ENCODE data around the gene IL5RA. TPM values are rescaled to one million over a fixed set of nuclear protein-coding genes. Genes with fewer than 3 reads are reported as not detected.

IL5RA gene
- total RNA-seq, 1 experiment from 2014 or later: not detected

DNA sequence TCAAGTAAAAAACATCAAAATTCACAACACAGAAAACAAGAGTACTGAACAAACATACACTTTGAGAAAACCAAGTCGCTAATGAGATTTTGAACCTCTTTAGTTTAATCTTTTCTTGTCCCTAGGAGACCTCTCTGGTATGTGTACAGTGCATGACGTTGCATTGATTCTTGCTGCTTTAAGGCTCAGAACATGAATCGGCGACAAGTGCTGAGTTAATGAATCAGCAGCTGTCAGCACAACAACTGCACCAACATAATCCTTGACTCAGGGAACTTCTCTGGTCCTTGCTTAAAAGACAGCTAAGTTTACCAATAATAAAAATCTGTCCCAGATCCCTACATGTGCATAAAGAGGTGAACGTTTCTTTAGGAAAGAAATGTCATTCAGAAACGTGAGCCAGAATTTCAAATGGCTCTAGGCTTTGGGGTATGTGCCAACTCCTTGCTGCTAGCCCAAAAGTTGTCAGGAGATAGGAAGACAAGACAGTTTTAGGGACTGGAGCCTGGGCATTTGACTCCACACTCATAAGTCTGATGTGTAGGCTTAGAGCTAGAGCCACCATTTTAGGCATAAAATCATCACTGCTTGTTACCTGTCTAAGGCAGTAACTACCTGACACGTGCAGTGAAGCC lies 86.9 kb downstream of the IL5RA start:
- H3K36me3 ChIP-seq (ENCODE audit: control insufficient read depth, insufficient read depth, low read length): no peaks in the 10 kb centered on the region
- BruUV-seq (replicated peaks): no TSS peak
- TF ChIP-seq SIN3A (IDR thresholded peaks at IDR 0.05; ENCODE audit: borderline replicate concordance, insufficient read depth, low read depth, low read length) (no peak), TCF7L2 (IDR thresholded peaks at IDR 0.05; ENCODE audit: low read depth, low read length) (no peak), POLR2AphosphoS5 (IDR thresholded peaks at IDR 0.05; ENCODE audit: low read depth, low read length) (no peak)
- TF ChIP-seq, protein P1, sequence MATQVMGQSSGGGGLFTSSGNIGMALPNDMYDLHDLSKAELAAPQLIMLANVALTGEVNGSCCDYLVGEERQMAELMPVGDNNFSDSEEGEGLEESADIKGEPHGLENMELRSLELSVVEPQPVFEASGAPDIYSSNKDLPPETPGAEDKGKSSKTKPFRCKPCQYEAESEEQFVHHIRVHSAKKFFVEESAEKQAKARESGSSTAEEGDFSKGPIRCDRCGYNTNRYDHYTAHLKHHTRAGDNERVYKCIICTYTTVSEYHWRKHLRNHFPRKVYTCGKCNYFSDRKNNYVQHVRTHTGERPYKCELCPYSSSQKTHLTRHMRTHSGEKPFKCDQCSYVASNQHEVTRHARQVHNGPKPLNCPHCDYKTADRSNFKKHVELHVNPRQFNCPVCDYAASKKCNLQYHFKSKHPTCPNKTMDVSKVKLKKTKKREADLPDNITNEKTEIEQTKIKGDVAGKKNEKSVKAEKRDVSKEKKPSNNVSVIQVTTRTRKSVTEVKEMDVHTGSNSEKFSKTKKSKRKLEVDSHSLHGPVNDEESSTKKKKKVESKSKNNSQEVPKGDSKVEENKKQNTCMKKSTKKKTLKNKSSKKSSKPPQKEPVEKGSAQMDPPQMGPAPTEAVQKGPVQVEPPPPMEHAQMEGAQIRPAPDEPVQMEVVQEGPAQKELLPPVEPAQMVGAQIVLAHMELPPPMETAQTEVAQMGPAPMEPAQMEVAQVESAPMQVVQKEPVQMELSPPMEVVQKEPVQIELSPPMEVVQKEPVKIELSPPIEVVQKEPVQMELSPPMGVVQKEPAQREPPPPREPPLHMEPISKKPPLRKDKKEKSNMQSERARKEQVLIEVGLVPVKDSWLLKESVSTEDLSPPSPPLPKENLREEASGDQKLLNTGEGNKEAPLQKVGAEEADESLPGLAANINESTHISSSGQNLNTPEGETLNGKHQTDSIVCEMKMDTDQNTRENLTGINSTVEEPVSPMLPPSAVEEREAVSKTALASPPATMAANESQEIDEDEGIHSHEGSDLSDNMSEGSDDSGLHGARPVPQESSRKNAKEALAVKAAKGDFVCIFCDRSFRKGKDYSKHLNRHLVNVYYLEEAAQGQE (IDR thresholded peaks at IDR 0.05; ENCODE audit: insufficient read depth in 1 of 2, low read depth in 2 of 2, low read length in 1 of 2): no peak
- CTCF ChIA-PET: no interaction called here
- no peaks in the 10 kb centered on the region for H3K9me3 ChIP-seq (ENCODE audit: control insufficient read depth, insufficient read depth, low read depth, low read length)
- ATAC-seq: no peak
- no peak overlapping the region for H3K27ac ChIP-seq (ENCODE audit: low read length)
- in situ Hi-C loops (cut with HindIII; ENCODE audit: low pct_unique_long_range_greater_than_20kb, low sequenced_read_pairs) (no loop called here), intact Hi-C loops (cut with micrococcal nuclease; ENCODE audit: unreplicated experiment) (no loop called here)
- POLR2A ChIA-PET: no interaction called here
- no peaks in the 10 kb centered on the region for H3K27me3 ChIP-seq (ENCODE audit: control insufficient read depth, insufficient read depth, low read length)
- no peaks in the 10 kb centered on the region for H3K4me1 ChIP-seq (ENCODE audit: control insufficient read depth, insufficient read depth, low read length)
- no peak overlapping the region for H3K4me3 ChIP-seq (ENCODE audit: low read depth in 2 of 2, low read length in 2 of 2)
- no peak for DNase-seq (ENCODE audit: low read depth, low spot score)

DNA sequence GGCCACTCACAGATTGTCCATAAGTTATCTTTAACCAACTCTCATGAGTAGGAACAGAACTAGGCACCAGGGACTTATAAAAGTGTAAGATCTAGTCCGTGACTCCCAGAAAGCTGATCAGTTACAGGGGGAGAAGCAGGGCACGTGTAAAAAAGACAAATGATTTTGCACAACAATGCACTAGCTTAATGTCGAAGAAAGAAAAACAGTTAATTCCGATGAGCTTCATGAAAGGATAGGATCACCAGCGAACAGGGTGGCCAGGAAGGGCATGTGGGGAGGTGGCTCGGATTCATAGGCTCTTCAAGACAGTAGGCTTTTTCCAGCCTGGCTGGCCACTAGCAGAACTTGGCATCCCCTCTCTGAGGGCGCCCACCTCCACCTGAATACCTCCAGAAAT lies 90.0 kb downstream of the IL5RA start:
- DNase-seq (ENCODE audit: low read depth, low spot score) (no peak), ATAC-seq (no peak)
- intact Hi-C loops (cut with micrococcal nuclease; ENCODE audit: unreplicated experiment): no loop called here
- H3K27me3 ChIP-seq (ENCODE audit: control insufficient read depth, insufficient read depth, low read length): no peaks in the 10 kb centered on the region
- ChIA-PET POLR2A (no interaction called here), CTCF (no interaction called here)
- no TSS peak for BruUV-seq (replicated peaks)
- no peak overlapping the region for H3K4me3 ChIP-seq (ENCODE audit: low read depth in 2 of 2, low read length in 2 of 2)
- no peaks in the 10 kb centered on the region for H3K36me3 ChIP-seq (ENCODE audit: control insufficient read depth, insufficient read depth, low read length)
- in situ Hi-C loops (cut with HindIII; ENCODE audit: low pct_unique_long_range_greater_than_20kb, low sequenced_read_pairs): no loop called here
- TF ChIP-seq SIN3A (IDR thresholded peaks at IDR 0.05; ENCODE audit: borderline replicate concordance, insufficient read depth, low read depth, low read length) (no peak), TCF7L2 (IDR thresholded peaks at IDR 0.05; ENCODE audit: low read depth, low read length) (no peak), POLR2AphosphoS5 (IDR thresholded peaks at IDR 0.05; ENCODE audit: low read depth, low read length) (no peak)
- TF ChIP-seq, protein P2, sequence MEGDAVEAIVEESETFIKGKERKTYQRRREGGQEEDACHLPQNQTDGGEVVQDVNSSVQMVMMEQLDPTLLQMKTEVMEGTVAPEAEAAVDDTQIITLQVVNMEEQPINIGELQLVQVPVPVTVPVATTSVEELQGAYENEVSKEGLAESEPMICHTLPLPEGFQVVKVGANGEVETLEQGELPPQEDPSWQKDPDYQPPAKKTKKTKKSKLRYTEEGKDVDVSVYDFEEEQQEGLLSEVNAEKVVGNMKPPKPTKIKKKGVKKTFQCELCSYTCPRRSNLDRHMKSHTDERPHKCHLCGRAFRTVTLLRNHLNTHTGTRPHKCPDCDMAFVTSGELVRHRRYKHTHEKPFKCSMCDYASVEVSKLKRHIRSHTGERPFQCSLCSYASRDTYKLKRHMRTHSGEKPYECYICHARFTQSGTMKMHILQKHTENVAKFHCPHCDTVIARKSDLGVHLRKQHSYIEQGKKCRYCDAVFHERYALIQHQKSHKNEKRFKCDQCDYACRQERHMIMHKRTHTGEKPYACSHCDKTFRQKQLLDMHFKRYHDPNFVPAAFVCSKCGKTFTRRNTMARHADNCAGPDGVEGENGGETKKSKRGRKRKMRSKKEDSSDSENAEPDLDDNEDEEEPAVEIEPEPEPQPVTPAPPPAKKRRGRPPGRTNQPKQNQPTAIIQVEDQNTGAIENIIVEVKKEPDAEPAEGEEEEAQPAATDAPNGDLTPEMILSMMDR (IDR thresholded peaks at IDR 0.05): no peak
- TF ChIP-seq, protein P1 (IDR thresholded peaks at IDR 0.05; ENCODE audit: insufficient read depth in 1 of 2, low read depth in 2 of 2, low read length in 1 of 2): no peak
- H3K4me1 ChIP-seq (ENCODE audit: control insufficient read depth, insufficient read depth, low read length): no peaks in the 10 kb centered on the region
- H3K9me3 ChIP-seq (ENCODE audit: control insufficient read depth, insufficient read depth, low read depth, low read length): no peaks in the 10 kb centered on the region
- H3K27ac ChIP-seq (ENCODE audit: low read length): no peak overlapping the region

Other genes with a start within 250 kb of the IL5RA start
- 22.8 TPM for gene TRNT1, start 16.6 kb upstream of the IL5RA start, total RNA-seq (2021; ENCODE audit: unreplicated experiment)
- gene CRBN, start 69.3 kb upstream of the IL5RA start, total RNA-seq (2021; ENCODE audit: unreplicated experiment): 18.7 TPM

Measured in Panc1 (cell line).